Measurements from ENCODE around the gene MRNIP. TPM values are rescaled to one million over a fixed set of nuclear protein-coding genes. Genes with fewer than 3 reads are reported as not detected.

The MRNIP gene
- total RNA-seq, 1 experiment from 2014 or later = 20.2 TPM

DNA sequence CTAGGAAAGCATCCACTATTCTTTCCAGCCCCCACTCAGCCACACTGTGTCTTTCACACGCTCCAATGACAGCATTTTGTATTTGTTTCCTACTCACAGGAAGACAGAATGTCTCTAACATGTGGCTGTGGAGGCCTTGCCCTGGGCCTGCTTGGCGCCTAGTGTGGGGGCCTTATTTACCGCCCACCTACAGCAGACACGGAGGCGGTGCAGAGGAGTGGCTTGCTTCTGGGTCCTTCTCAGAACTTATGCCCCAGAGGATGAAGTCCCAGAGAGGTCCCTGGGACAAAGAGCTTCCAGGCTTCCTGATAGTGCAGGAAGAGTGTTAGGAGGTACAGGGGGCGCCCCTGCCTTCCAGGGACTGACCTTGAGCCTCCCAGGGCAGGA, 8.5 kb upstream of the MRNIP start:
- POLR2A ChIA-PET (ENCODE audit: unreplicated experiment) = no interaction called here

DNA sequence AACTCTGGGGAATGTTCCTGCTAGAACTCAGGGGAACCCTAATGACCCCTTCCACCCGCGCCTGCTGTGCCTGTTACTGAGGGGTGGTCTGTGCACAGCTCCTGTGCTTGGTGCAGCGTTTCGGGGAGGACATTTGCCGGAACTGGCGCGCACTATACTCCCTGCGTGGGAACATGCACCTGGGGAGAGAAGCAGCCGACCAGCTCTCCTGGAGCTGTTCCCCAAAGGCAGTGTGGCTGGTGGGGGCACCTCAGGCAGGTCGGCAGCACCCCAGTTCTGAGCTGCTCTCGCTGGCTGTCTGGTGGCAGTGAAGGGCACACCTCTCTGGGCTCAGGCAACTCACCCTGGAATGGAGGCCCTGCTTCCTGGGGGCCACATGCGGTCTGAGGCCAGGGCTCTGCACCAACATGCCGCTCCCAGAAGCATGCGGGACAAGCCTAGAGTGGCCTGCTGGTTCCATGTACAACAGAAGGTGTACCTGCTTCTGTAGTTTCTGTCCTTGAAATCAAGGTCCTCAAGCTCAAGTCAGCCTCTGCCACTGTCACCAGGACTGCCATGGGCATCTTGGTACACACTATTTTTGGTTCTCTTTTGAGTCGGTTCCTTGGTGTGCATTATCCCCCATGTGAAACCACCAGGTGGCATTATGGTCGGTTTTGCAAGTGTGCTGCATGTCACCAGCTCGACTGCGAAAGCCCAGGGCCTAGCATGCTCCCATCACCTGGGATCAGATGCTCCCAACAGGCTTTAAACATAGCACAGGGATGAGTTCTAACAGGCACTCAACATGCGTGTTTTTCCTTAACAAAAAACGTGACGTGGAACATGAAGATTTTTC, 7.8 kb upstream of the MRNIP start:
- Histone ChIP-seq H3K4me1 (ENCODE audit: insufficient read depth, low read length) (no peaks in the 10 kb centered on the region), H3K79me2 (ENCODE audit: low read length) (no peaks in the 10 kb centered on the region), H3K9me3 (ENCODE audit: low read length) (no peaks in the 10 kb centered on the region), H3K9ac (ENCODE audit: low read length) (no peak overlapping the region), H3F3A (ENCODE audit: low read length, unreplicated experiment) (no peaks in the 10 kb centered on the region), H3K27me3 (ENCODE audit: low read length) (no peaks in the 10 kb centered on the region), H3K4me2 (ENCODE audit: low read length) (no peak overlapping the region), H3K4me3 (ENCODE audit: low read length) (no peak overlapping the region), H3K36me3 (ENCODE audit: low read depth, low read length) (no peaks in the 10 kb centered on the region; the same call in 1 of the 2 replicates), H3K9me2 (replicated peaks; ENCODE audit: low read length) (no peaks in the 10 kb centered on the region), H2AFZ (ENCODE audit: low read length) (no peak overlapping the region), H3K27ac (ENCODE audit: low read length) (no peak overlapping the region), H4K20me1 (ENCODE audit: low read length) (no peaks in the 10 kb centered on the region)
- no peak for TF ChIP-seq EZH2 (IDR thresholded peaks at IDR 0.05; ENCODE audit: low read length, unreplicated experiment)
- TF ChIP-seq, protein P1, sequence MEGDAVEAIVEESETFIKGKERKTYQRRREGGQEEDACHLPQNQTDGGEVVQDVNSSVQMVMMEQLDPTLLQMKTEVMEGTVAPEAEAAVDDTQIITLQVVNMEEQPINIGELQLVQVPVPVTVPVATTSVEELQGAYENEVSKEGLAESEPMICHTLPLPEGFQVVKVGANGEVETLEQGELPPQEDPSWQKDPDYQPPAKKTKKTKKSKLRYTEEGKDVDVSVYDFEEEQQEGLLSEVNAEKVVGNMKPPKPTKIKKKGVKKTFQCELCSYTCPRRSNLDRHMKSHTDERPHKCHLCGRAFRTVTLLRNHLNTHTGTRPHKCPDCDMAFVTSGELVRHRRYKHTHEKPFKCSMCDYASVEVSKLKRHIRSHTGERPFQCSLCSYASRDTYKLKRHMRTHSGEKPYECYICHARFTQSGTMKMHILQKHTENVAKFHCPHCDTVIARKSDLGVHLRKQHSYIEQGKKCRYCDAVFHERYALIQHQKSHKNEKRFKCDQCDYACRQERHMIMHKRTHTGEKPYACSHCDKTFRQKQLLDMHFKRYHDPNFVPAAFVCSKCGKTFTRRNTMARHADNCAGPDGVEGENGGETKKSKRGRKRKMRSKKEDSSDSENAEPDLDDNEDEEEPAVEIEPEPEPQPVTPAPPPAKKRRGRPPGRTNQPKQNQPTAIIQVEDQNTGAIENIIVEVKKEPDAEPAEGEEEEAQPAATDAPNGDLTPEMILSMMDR (conservative IDR thresholded peaks at IDR 0.05; ENCODE audit: low read depth, low read length) = peak; percentile 22; the same call in 1 of the 2 replicates
- BruUV-seq (replicated peaks) = no TSS peak
- CTCF ChIA-PET = no interaction called here
- intact Hi-C loops (cut with micrococcal nuclease) = no loop called here
- POLR2A ChIA-PET (ENCODE audit: unreplicated experiment) = no interaction called here
- peak; percentile 30; the same call in 1 of the 2 replicates for ATAC-seq
- DNase-seq = no peak

More for the DNA sequence above, 8.5 kb upstream of the MRNIP start:
- BruUV-seq (replicated peaks) = no TSS peak
- Histone ChIP-seq H3K9me3 (ENCODE audit: low read length) (no peaks in the 10 kb centered on the region), H3K4me2 (ENCODE audit: low read length) (no peak overlapping the region), H3K4me3 (ENCODE audit: low read length) (no peak overlapping the region), H4K20me1 (ENCODE audit: low read length) (no peaks in the 10 kb centered on the region), H3F3A (ENCODE audit: low read length, unreplicated experiment) (no peaks in the 10 kb centered on the region), H3K36me3 (ENCODE audit: low read depth, low read length) (no peaks in the 10 kb centered on the region; the same call in 1 of the 2 replicates), H3K4me1 (ENCODE audit: insufficient read depth, low read length) (no peaks in the 10 kb centered on the region), H3K79me2 (ENCODE audit: low read length) (no peaks in the 10 kb centered on the region), H3K9ac (ENCODE audit: low read length) (no peak overlapping the region), H3K9me2 (replicated peaks; ENCODE audit: low read length) (no peaks in the 10 kb centered on the region), H2AFZ (ENCODE audit: low read length) (no peak overlapping the region), H3K27ac (ENCODE audit: low read length) (no peak overlapping the region), H3K27me3 (ENCODE audit: low read length) (no peaks in the 10 kb centered on the region)
- TF ChIP-seq EZH2phosphoT487 (IDR thresholded peaks at IDR 0.05; ENCODE audit: borderline replicate concordance, low read length) = no peak
- TF ChIP-seq, protein P1 (conservative IDR thresholded peaks at IDR 0.05; ENCODE audit: low read depth, low read length) = no peak
- no peak for TF ChIP-seq EZH2 (IDR thresholded peaks at IDR 0.05; ENCODE audit: low read length, unreplicated experiment)
- intact Hi-C loops (cut with micrococcal nuclease) = no loop called here
- no peak for DNase-seq
- ATAC-seq = no peak
- CTCF ChIA-PET = no interaction called here
